ACHN (cell line): ENCODE results near the gene SRSF2.
A peak's percentile ranks its signal among the peaks of the same experiment; 100 is the strongest.
"Not testable (repeated sequence)": the region's sequence is repeated elsewhere in the genome, so short reads cannot be mapped to it uniquely, and the experiment has no call there.

Source experiments
- DNase-seq: peaks from one replicate; pipeline ENCODE4 v3.0.0-alpha.2; 2015
- in situ Hi-C: cut with HindIII; loops from 2 replicates; pipeline ENCODE4 v1.10.0; 2017; ENCODE audit warnings: low sequenced_read_pairs, low pct_ligation_motif_present, low pct_unique_long_range_greater_than_20kb

The SRSF2 gene

GRCh38 chr17:76709077-76709950 lies 27.8 kb downstream of the SRSF2 start:
- peak; percentile 99 for DNase-seq
- in situ Hi-C loops: no loop called here

DNA sequence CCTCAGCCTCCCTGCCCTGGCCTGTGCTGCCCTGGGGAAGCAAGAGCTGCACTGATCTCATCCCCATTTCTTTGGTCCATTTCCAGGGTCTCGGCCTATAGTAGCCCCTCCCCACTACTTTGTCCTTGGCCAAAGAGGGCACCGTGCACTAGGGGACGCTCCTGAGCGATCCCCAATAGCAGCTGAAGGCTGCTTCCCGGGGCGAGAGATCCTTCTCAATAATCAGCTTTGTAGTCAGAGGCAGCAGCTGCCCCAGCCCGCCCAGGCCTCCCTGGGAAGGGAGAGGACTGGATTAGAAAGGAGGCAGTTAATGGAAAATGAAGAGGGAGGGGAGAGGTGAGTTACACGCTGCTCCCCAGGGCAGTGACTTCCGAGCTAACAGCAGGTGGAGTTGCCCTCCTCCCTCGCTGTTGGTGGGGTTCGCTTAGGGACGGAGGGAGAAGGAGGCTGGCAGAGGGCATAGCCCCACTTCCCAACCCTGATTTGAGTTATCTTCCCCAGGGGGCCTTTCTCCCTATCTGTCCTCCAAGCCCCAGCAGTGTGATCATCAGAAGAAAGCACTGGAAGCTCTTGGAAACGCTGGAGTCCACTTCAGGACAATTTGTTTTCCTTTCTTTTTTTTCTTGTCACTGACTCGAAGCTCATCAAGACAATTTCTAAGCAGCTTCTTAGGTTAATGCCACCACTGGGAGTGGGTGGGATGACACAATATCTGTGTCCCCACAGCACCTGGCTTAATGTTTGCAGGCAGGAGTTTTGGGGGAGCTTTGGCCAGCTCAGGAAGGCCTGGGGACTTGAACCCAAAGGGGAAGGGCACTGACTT lies 28.9 kb downstream of the SRSF2 start:
- DNase-seq: peak; percentile 57
- in situ Hi-C loops: no loop called here

DNA sequence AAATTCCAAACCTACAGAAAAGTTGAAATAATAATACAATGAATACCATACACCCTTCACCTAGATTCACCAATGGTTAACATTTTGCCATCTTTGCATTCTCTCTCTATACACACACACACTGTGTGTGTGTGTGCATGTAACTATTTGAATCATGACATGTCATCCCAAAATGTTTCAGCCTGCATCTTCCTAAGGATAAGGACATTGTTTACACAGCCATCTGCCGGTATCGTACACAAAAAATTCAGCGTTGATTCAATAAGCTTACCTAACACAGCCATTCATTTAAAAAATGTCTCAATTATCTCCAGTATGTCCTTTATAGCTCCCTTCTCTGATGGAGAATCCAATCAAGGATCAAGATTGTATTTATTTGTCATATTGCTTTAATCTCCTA lies 30.3 kb downstream of the SRSF2 start:
- in situ Hi-C loops: no loop called here
- no peak for DNase-seq

DNA sequence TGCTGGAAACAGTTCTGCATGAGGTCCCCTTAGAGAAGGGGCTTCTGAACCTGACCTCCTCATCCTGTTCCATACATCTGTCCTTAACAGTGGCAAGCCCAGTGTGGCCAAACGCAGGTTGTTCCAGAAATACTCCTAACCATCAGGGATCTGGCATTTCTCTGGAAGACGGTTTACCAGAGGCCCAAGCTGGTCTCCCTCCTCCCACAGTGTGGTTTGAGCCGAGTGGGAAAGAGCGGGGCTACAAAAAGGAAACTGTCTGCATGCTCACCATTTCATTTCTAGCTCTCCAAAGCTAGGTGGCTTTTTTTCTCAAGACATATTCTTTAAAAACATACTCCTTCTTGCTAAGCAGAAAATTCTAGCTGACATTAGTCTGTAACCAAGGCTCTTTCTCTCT lies 32.3 kb downstream of the SRSF2 start:
- in situ Hi-C loops: no loop called here

GRCh38 chr17:76702941-76703637 lies 34.0 kb downstream of the SRSF2 start:
- DNase-seq: no peak
- in situ Hi-C loops: no loop called here

More for the DNA sequence above, 32.3 kb downstream of the SRSF2 start:
- DNase-seq: no peak

DNA sequence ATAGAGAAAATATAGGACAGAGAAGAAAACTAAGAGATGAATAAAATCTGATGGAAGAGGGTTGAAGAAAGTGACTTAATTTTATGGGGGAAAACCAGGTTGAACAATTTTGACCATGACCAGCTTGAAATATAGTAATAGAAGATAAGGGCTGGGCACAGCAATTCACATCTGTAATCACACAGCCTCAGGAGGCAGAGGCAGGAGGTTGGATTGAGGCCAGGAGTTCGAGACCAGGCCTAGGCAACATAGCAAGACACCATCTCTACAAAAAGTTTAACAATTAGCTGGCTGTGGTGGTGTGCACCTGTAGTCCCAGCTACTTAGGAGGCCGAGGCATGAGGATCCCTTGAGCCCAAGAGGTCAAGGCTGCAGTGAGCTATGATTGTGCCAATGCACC lies 35.1 kb downstream of the SRSF2 start:
- in situ Hi-C loops: no loop called here
- no peak for DNase-seq

GRCh38 chr17:76701471-76701967 lies 35.6 kb downstream of the SRSF2 start:
- no peak for DNase-seq
- in situ Hi-C loops: no loop called here

- peak; percentile 82 for DNase-seq
- in situ Hi-C loops: no loop called here
Measured at GRCh38 chr17:76700617-76701470, 36.3 kb downstream of the SRSF2 start.

- DNase-seq: no peak
- in situ Hi-C loops: no loop called here
Measured at GRCh38 chr17:76700270-76700616, 36.9 kb downstream of the SRSF2 start.

GRCh38 chr17:76698466-76698977 lies 38.6 kb downstream of the SRSF2 start:
- in situ Hi-C loops, DNase-seq: not testable (repeated sequence)

DNA sequence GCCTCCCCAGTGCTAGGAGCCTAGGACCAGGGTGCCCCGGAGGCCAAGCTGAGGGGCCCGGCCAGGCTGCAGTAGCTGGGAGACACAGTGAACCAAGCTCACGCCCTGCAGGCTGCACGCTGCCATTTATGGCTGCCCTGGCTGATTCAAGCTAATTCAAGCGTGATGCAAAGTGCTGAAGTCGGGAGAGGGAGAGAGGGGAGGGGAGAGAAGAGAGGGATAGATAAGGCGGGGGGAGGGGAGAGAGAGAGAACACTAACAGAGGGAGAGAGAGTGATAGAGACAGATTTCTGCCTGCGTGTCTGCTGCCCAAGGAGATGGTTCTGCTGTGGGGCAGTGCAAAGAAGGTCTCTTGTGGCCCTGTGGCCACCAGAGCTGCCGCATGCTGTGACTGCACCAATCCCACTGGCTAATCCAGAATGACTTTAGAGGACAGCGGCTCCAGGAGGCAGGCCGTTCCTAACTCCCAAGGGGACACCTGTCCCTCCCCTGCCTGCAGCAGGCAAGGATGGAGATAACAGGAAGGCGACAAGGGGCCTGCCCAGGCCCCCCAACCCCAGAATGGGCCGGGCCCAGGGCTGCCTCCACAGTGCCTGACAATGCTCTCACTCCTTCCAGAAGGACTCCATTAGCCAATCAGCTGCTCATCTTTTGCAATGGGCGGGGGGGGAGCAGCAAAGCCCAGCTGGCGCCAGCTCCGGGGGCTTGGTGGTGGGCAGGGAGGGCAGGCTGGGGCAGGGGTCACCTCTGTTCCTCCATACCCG lies 39.2 kb downstream of the SRSF2 start:
- peak; percentile 77 for DNase-seq

DNA sequence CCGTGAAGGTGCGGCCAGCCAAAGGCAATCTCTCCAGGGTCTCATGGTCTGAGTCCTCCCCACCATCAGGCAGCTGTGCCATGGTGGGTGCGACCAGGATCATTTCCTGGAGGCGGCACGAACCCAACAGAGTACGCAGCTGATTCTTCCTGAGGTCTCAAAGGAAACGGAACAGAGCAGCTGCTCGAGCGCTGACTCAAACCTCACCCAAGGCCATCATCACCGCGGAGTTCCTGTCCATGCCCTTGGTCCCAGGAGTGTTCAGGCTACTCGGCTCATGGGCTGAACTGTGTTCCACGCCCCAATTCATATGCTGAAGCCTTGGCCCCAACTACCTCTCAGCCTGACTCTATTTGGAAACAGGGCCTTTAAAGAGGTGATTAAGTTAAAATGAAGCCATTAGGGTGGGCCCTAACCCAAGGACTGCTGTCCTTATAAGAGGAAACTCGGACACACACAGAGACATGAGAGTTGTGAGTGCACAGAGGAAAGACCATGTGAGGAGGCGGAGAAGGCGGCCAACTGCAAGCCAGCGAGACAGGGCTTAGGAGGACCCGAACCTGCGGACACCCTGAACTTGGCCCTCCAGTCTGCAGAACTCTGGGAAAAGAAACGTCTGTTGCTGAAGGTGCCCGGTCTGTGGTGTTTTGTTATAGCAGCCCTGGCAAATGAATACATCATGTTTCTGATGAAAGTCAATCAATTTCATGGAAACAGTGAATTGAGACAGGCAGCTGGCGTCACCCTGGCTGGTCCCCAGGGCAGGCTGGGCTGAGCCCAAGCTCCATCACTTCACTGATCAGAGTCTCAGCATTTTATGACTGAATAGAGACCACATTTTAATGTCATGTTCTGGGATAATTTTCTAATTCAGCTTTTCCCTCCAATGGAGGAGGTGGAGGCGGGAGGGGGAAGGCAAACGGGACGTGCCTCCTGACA lies 40.1 kb downstream of the SRSF2 start:
- no peak for DNase-seq
- in situ Hi-C loops: no loop called here

More for the DNA sequence above, 39.2 kb downstream of the SRSF2 start:
- in situ Hi-C loops: no loop called here

- in situ Hi-C loops: no loop called here
Measured at GRCh38 chr17:76695059-76695831, 41.9 kb downstream of the SRSF2 start.

GRCh38 chr17:76691379-76692191 lies 45.5 kb downstream of the SRSF2 start:
- in situ Hi-C loops: no loop called here
- DNase-seq: no peak

More at GRCh38 chr17:76695059-76695831, 41.9 kb downstream of the SRSF2 start:
- DNase-seq: no peak
